ENCODE results near the gene FAM47E. TPM values are rescaled to one million over a fixed set of nuclear protein-coding genes. Genes with fewer than 3 reads are reported as not detected.

Gene FAM47E
- total and polyA plus RNA-seq, 2 of the 13 experiments (the other 11 are each of a cell fraction or from before 2014, with no cell fraction given) = 0.33 to 0.66 TPM

- Histone ChIP-seq H3K79me2 (ENCODE audit: insufficient read depth, low read length) (peaks cover 10% of the 10 kb centered on the region), H2AFZ (ENCODE audit: low read length) (no peak within 1 kb of the TSS), H4K20me1 (ENCODE audit: insufficient read depth, low read length) (no peaks in the 10 kb centered on the region), H3K9me3 (ENCODE audit: low read length) (no peaks in the 10 kb centered on the region), H3K27ac (ENCODE audit: extremely low read length, insufficient read depth, low read length) (peak within 1 kb of the TSS; percentile 81), H3K4me3 (replicated peaks in 1 of 3; ENCODE audit: insufficient read depth in 1 of 3, low read depth in 2 of 3, low read length in 3 of 3) (peak within 1 kb of the TSS; percentile 79 to 99 (median 92)), H3K36me3 (replicated peaks in 1 of 2; ENCODE audit: control insufficient read depth in 1 of 2, insufficient read depth in 2 of 2, low read length in 2 of 2) (peaks cover 4 to 7% of the 10 kb centered on the region in 2 experiments; a peak in 3 of 5 replicates), H3K9ac (ENCODE audit: insufficient read depth, low read depth, low read length) (peak within 1 kb of the TSS; percentile 89), H3K4me2 (ENCODE audit: low read depth, low read length) (peak within 1 kb of the TSS; percentile 86), H3K4me1 (ENCODE audit: insufficient read depth, low read length) (peaks cover 71% of the 10 kb centered on the region), H3K27me3 (ENCODE audit: control insufficient read depth in 1 of 2, insufficient read depth in 2 of 2, low read length in 2 of 2) (no peaks in the 10 kb centered on the region; a peak in 1 of 5 replicates)
- DNase-seq (ENCODE audit: low spot score) (peak; percentile 68), ATAC-seq (peak; percentile 89), FAIRE-seq (no peak)
- intact Hi-C loops (cut with micrococcal nuclease; ENCODE audit: unreplicated experiment) = loop anchor here (1.0 to 2.0 kb wide), 4 partner anchors 33 to 158 kb away; partner anchors contain the start of genes NUP54 and SCARB2
- ChIA-PET POLR2A (interaction anchor here (0.6 to 3.5 kb wide), 11 partner anchors 25 to 94 kb away, joined by 3 to 22 read pairs (median 4); partner anchors contain the start of gene FAM47E), CTCF (ENCODE audit: low intra/inter-chr PET ratio, low total read pairs) (interaction anchor here (1.3 kb wide), 1 partner anchor 72 kb away, joined by 5 read pairs; no protein-coding TSS in a partner anchor)
- 4% methylated on average over 24 of the region's 85 CpGs for WGBS (ENCODE audit: low lambda C conversion rate)
- BruUV-seq (replicated peaks) = TSS peak; percentile 74
- in situ Hi-C loops (cut with HindIII; ENCODE audit: extremely low pct_ligation_motif_present, low pct_unique_long_range_greater_than_20kb) = loop anchor here (10.0 kb wide), 1 partner anchor 131 kb away; no protein-coding TSS in a partner anchor
- peak; percentile 29; the same call in 1 of the 2 replicates for TF ChIP-seq ZNF124 (CRISPR knock-in tag; IDR thresholded peaks at IDR 0.05)
- 0 out of 2 replicates have a peak, but pooled peaks have one; percentile 31 for TF ChIP-seq CREB3 (CRISPR knock-in tag; IDR thresholded peaks at IDR 0.05)
- no peak for TF ChIP-seq NCOA5 (CRISPR knock-in tag; IDR thresholded peaks at IDR 0.05)
- no peak for TF ChIP-seq EZH2 (conservative IDR thresholded peaks at IDR 0.05; ENCODE audit: low read depth, low read length)
- TF ChIP-seq TGIF2 (CRISPR knock-in tag; IDR thresholded peaks at IDR 0.05) = no peak
- TF ChIP-seq CEBPG (CRISPR knock-in tag; IDR thresholded peaks at IDR 0.05) = 0 out of 2 replicates have a peak, but pooled peaks have one; percentile 1
- no peak for TF ChIP-seq THRA (CRISPR knock-in tag; IDR thresholded peaks at IDR 0.05; ENCODE audit: borderline replicate concordance)
- TF ChIP-seq ZMAT3 (CRISPR knock-in tag; conservative IDR thresholded peaks at IDR 0.05) = peak; percentile 27; the same call in 1 of the 2 replicates
- peak; percentile 9; the same call in 1 of the 2 replicates for TF ChIP-seq ZBTB38 (CRISPR knock-in tag; IDR thresholded peaks at IDR 0.05)
- peak; percentile 72 for TF ChIP-seq ZNF280B (CRISPR knock-in tag; IDR thresholded peaks at IDR 0.05; ENCODE audit: borderline replicate concordance)
- no peak for TF ChIP-seq ZNF549 (CRISPR knock-in tag; IDR thresholded peaks at IDR 0.05)
- 0 out of 2 replicates have a peak, but pooled peaks have one; percentile 56 for TF ChIP-seq GATAD1 (CRISPR knock-in tag; IDR thresholded peaks at IDR 0.05)
- TF ChIP-seq ZNF552 (CRISPR knock-in tag; IDR thresholded peaks at IDR 0.05; ENCODE audit: borderline replicate concordance) = no peak
- TF ChIP-seq NPAS2 (CRISPR knock-in tag; IDR thresholded peaks at IDR 0.05; ENCODE audit: borderline replicate concordance) = no peak
- no peak for TF ChIP-seq WIZ (CRISPR knock-in tag; IDR thresholded peaks at IDR 0.05)
- peak; percentile 73 for TF ChIP-seq RXRA (CRISPR knock-in tag; IDR thresholded peaks at IDR 0.05)
- no peak for TF ChIP-seq ZNF260 (CRISPR knock-in tag; IDR thresholded peaks at IDR 0.05; ENCODE audit: borderline replicate concordance, low read depth)
- TF ChIP-seq NR2F1 (CRISPR knock-in tag; IDR thresholded peaks at IDR 0.05) = no peak
- TF ChIP-seq ZNF766 (CRISPR knock-in tag; IDR thresholded peaks at IDR 0.05; ENCODE audit: borderline replicate concordance) = 0 out of 2 replicates have a peak, but pooled peaks have one; percentile 22
- peak; percentile 74; the same call in 1 of the 2 replicates for TF ChIP-seq GFI1 (CRISPR knock-in tag; IDR thresholded peaks at IDR 0.05; ENCODE audit: borderline replicate concordance)
Measured at GRCh38 chr4:76305971-76306881, 54.7 kb downstream of the FAM47E start, which contains the start of gene STBD1. Gene STBD1, plus strand, starts transcription at chr4:76306733. Its CDS starts 37 bp downstream, at chr4:76306770.
